Stimulated activated memory B cell treated with anti-CD40 and anti-IgM and Interleukin-4, amounts not matched to agents 10 μg/mL and 1 μg/mL and 100 μg/mL, for 72 hours (primary cell): ENCODE data around the gene CACNA1C.
"Not testable (repeated sequence)": the region's sequence is repeated elsewhere in the genome, so short reads cannot be mapped to it uniquely, and the experiment has no call there.

ENCODE experiments used
- ATAC-seq: fragments of 150-1000 bp; cut with Tn5 transposase; 2 replicates; pipeline ENCODE4 v1.10.0; 2021
- H3K27ac Mint-ChIP-seq: one replicate; pipeline ENCODE4 v1.8.0; 2022; ENCODE audit warnings: mild to moderate bottlenecking, mixed read lengths
- H3K27me3 Mint-ChIP-seq: one replicate; pipeline ENCODE4 v1.8.0; 2022; ENCODE audit warnings: mixed read lengths
- H3K36me3 Mint-ChIP-seq: one replicate; pipeline ENCODE4 v1.8.0; 2022; ENCODE audit warnings: mixed read lengths
- H3K4me1 Mint-ChIP-seq: one replicate; pipeline ENCODE4 v1.8.0; 2022; ENCODE audit warnings: mixed read lengths
- H3K4me3 Mint-ChIP-seq: one replicate; pipeline ENCODE4 v1.8.0; 2022; ENCODE audit warnings: mild to moderate bottlenecking, moderate library complexity, mixed read lengths
- H3K9me3 Mint-ChIP-seq: one replicate; pipeline ENCODE4 v1.8.0; 2022; ENCODE audit warnings: mixed read lengths

The CACNA1C gene

DNA sequence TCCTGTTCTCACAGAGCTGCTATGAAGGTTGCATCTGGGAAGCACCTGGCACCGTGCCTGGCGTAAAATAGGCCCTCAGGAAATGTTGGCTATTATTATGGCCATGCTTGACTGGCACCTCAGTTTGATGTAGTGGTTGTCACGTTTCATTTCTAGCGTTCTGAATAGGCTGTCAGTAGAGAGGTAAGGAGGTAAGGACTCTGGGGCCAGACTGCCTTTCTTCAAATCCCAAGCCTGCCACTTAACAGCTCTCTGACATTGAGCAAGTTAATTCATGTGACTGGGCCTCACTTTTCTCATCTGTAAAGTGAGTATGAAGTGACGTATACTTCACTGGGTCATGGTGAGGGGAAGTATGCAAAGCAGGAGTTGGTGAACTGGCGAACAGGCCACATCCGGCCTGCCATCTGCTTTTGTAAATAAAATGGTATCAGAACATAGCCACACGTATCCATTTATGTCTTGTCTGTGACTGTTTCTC lies 196.2 kb downstream of the CACNA1C start:
- H3K36me3 Mint-ChIP-seq, result no peaks in the 10 kb centered on the region
- H3K4me1 Mint-ChIP-seq, result peaks cover 57% of the 10 kb centered on the region
- no peaks in the 10 kb centered on the region for H3K9me3 Mint-ChIP-seq
- H3K4me3 Mint-ChIP-seq, result no peak overlapping the region
- ATAC-seq, result peak; percentile 90
- peak overlapping the region; percentile 36 for H3K27ac Mint-ChIP-seq
- H3K27me3 Mint-ChIP-seq, result no peaks in the 10 kb centered on the region

DNA sequence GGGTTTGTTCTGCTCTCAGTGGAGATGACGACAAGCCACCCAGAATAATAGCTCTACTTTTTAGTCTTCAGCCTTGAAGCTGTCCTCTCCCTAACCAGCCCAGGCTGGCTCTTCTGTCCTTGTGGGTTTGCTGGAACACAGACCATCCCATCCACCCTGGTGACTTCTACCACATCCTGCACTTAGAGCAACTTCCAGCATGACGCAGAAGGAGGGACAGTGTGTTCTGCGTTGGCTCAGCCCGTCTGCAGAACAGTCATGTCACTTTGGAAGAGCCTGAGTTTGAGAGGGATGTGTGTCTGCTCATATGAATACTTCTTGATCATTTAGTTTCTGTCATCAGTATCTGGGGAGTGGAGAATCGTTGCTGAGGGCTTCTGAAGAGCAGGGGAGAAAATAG lies 198.0 kb downstream of the CACNA1C start:
- no peak for ATAC-seq
- Mint-ChIP-seq H3K4me3 (no peak overlapping the region), H3K36me3 (no peaks in the 10 kb centered on the region), H3K4me1 (peaks cover 48% of the 10 kb centered on the region), H3K9me3 (no peaks in the 10 kb centered on the region), H3K27ac (peak overlapping the region; percentile 36), H3K27me3 (no peaks in the 10 kb centered on the region)

DNA sequence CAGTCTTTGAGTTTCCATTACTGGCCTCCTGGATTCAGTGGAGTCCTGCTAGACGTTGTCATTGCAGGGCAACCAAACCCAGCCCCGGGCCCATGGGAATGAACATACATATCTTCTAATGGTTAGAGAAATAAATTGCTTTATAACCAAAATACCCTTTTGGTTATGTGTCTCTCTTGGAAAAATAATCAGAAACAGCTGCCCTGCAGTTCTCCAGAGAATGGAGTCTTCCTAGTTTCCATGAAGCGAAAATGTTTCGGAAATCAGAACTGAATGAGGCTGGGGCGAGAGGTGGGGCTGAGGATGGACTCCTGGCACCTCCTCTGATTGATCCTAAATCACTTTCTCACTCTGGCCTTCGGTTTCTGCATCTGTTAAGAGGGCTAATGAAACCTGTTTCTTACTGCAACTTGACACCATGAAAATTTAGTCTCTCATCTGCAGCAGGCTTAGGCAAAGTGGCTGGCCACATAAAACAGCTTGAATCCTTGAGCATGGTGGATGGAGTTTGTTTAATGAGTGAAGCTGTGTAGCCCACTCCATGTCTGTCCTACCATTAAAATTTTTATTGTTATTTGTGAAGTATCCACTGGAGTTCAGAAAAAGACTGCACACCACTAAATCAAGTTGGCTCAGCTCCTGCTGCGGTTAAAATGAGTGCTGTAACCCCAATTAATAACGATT lies 198.9 kb downstream of the CACNA1C start:
- Mint-ChIP-seq H3K27me3 (no peaks in the 10 kb centered on the region), H3K4me3 (no peak overlapping the region), H3K4me1 (peaks cover 42% of the 10 kb centered on the region), H3K9me3 (no peaks in the 10 kb centered on the region), H3K36me3 (no peaks in the 10 kb centered on the region), H3K27ac (peak overlapping the region; percentile 36)
- no peak for ATAC-seq

DNA sequence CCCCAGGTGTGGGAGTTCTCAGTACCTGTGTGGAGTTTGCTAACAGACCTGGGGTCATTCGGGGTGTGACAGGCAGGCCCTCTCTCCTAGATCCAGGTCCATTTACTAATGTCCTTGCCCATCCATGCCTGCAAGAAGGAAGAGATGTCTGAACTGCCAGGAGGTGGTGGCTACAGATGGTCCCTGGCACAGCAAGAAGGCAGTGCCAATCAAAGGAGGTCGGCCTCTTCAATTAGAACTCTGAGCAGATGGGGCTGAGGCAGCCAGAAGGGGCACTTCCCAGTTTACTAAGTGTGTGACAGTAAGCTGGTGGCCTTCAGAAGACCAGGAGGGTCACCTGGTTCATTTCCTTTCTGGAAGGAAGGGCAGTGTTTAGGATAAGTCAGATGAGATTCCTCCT lies 202.5 kb downstream of the CACNA1C start:
- H3K4me3 Mint-ChIP-seq, result no peak overlapping the region
- H3K27me3 Mint-ChIP-seq, result no peaks in the 10 kb centered on the region
- no peaks in the 10 kb centered on the region for H3K9me3 Mint-ChIP-seq
- no peak overlapping the region for H3K27ac Mint-ChIP-seq
- H3K36me3 Mint-ChIP-seq, result no peaks in the 10 kb centered on the region
- H3K4me1 Mint-ChIP-seq, result peaks cover 16% of the 10 kb centered on the region
- no peak for ATAC-seq

DNA sequence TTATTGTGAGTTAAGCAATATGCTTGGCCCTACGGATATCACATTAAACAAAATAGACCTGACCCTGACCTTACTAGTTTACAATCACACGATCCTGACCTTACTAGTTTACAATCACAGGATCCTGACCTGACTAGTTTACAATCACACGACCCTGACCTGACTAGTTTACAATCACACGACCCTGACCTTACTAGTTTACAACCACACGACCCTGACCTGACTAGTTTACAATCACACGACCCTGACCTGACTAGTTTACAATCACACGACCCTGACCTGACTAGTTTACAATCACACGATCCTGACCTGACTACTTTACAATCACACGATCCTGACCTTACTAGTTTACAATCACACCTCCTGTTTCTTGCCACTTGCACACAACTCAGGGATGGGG lies 202.9 kb downstream of the CACNA1C start:
- not testable (repeated sequence) for H3K27me3 Mint-ChIP-seq, H3K9me3 Mint-ChIP-seq, ATAC-seq, H3K36me3 Mint-ChIP-seq, H3K4me3 Mint-ChIP-seq, H3K27ac Mint-ChIP-seq
- H3K4me1 Mint-ChIP-seq, result peaks cover 12% of the 10 kb centered on the region

DNA sequence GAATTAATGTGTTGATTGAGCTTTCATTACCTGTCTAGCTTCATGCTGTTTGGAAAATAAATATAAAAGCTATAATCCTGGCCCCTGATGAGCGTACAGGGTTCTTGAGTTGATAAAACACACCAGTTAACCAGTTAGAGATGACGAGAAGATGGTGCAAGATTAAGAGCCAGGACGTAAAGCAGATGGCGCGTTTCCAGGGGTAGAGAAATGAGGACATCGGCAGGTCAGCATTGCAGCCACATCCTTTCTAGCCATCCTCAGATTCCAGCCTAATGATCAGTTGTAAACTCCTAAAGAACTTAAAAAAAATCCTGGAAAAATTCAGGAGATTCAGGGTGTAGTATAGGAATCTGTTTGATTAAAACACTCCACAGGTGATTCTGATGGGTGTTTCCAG lies 203.7 kb downstream of the CACNA1C start:
- ATAC-seq, result no peak
- H3K27me3 Mint-ChIP-seq, result no peaks in the 10 kb centered on the region
- H3K36me3 Mint-ChIP-seq, result no peaks in the 10 kb centered on the region
- no peak overlapping the region for H3K4me3 Mint-ChIP-seq
- no peaks in the 10 kb centered on the region for H3K9me3 Mint-ChIP-seq
- H3K4me1 Mint-ChIP-seq, result peaks cover 7% of the 10 kb centered on the region
- no peak overlapping the region for H3K27ac Mint-ChIP-seq

DNA sequence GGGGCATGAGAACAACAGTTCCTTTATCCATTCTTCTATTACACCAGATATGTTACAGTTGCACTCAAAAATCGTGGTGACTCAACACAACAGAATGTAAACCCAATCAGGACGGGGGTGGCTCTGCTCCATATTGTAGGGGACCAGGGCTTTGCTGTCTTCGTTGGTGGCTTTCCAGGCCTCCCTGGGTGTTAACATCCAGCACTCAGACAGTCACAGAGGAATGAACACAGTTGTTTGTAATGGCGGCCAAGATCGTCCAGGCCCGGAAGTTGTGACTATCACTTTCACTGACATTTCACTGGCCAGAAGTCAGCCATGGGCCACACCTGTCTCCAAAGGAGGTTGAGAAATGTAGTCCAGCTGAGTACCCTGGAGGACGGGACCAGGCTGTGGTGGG lies 204.1 kb downstream of the CACNA1C start:
- peaks cover 7% of the 10 kb centered on the region for H3K4me1 Mint-ChIP-seq
- H3K36me3 Mint-ChIP-seq, result no peaks in the 10 kb centered on the region
- no peak overlapping the region for H3K27ac Mint-ChIP-seq
- no peaks in the 10 kb centered on the region for H3K9me3 Mint-ChIP-seq
- H3K27me3 Mint-ChIP-seq, result no peaks in the 10 kb centered on the region
- ATAC-seq, result no peak
- no peak overlapping the region for H3K4me3 Mint-ChIP-seq

DNA sequence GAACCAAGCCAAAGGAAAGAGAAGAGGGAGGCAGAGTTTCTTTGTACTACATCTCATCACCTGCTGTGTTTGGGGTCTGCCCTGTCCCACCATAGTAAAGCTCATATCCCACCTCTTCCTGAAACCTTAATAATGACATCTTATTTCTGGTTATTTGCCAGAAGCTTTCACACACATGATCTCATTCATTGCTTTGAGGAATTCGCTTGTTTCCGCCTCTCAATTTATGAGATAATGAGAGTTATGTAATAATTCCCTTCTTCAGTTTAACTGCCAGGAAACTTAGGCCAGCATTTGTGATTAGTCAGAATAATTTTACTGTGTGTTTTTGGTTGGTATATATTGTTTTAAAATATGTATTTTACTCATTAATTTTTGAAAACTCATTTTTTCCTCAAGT lies 205.2 kb downstream of the CACNA1C start:
- Mint-ChIP-seq H3K4me3 (no peak overlapping the region), H3K9me3 (no peaks in the 10 kb centered on the region), H3K27ac (no peak overlapping the region), H3K4me1 (peaks cover 7% of the 10 kb centered on the region), H3K36me3 (no peaks in the 10 kb centered on the region), H3K27me3 (no peaks in the 10 kb centered on the region)
- ATAC-seq, result no peak

DNA sequence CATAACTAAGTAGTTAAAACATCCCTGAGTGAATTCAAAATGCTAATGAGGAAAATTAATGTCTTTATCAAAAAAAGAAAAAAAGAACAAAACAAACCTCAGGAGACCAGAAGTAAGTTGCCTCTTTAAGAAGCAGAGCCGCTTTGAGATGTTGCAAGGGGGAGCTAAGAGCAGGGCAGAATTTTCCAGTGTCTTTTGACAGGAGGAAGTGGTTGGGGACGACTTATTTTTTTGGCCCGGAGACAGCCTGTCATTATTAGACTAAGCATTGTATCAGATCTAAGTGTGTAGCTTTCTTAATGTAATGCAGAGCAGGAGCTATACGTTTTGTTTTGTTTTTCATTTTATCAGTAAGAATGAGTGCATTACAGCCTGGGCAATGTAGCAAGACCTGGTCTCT lies 206.6 kb downstream of the CACNA1C start:
- no peak overlapping the region for H3K4me3 Mint-ChIP-seq
- H3K27me3 Mint-ChIP-seq, result no peaks in the 10 kb centered on the region
- peaks cover 7% of the 10 kb centered on the region for H3K4me1 Mint-ChIP-seq
- no peaks in the 10 kb centered on the region for H3K36me3 Mint-ChIP-seq
- ATAC-seq, result no peak
- peak overlapping the region; percentile 11 for H3K27ac Mint-ChIP-seq
- no peaks in the 10 kb centered on the region for H3K9me3 Mint-ChIP-seq

DNA sequence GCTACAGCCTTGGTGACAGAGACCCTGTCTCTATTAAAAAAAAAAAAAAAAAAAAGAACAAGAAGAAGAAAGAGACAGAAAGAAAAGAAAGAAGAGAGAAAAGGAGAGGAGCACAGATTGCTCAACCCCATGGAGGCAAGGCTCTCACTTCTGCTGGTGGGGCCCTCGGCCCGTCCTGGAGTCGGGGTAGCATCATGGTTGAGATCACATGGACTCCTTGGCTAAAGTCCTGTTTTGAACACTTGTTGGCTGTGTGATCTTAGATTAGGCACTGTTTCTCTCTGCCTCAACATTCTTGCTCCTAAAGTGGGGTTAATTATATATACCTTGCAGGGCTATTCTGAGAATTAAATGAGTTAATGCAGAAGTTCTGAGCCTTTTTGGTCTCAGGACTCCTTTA lies 207.7 kb downstream of the CACNA1C start:
- Mint-ChIP-seq H3K4me1 (peaks cover 7% of the 10 kb centered on the region), H3K9me3 (no peaks in the 10 kb centered on the region), H3K4me3 (no peak overlapping the region), H3K27me3 (no peaks in the 10 kb centered on the region), H3K36me3 (no peaks in the 10 kb centered on the region), H3K27ac (no peak overlapping the region)
- ATAC-seq, result no peak

DNA sequence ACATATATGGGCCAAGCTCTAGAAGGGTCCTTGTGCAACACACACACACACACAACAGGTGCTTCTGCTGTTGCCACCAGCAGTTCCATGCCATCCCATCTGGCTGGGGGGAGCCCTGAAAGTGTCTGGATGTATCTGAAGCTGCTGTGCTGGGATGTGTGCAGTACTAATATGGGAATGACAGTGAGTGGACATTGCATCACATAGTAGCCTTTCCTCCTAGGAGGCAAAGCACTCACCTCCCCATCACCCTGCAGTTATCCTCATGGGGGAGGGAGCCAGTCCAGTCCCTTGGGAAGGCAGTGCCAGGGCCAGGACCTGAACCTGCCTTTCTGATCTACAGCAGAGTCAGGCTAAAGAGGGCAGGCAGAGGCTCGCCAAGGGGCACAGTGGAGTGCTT lies 208.9 kb downstream of the CACNA1C start:
- peaks cover 7% of the 10 kb centered on the region for H3K27me3 Mint-ChIP-seq
- no peak overlapping the region for H3K27ac Mint-ChIP-seq
- no peaks in the 10 kb centered on the region for H3K9me3 Mint-ChIP-seq
- peaks cover 7% of the 10 kb centered on the region for H3K4me1 Mint-ChIP-seq
- no peak overlapping the region for H3K4me3 Mint-ChIP-seq
- ATAC-seq, result no peak
- no peaks in the 10 kb centered on the region for H3K36me3 Mint-ChIP-seq

DNA sequence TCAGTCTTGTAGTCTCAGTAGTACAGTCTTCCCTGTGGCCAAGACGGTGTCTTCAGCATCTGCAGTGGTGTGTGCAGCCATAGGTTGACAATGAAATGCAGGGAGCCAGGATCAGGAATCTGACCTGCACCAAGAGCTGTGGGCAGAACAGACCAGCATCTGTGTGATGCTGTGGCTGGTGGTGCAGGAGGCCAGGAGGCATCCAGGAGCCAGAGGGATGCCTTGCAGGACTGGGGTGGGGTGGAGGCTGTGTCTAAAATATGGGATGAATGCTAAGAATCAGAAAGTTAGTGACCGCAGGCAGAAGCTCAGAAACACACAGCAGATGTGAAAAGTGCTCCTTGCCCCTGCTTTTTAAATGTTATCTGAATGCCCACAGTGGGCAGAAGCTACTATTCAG lies 209.7 kb downstream of the CACNA1C start:
- Mint-ChIP-seq H3K27me3 (peaks cover 7% of the 10 kb centered on the region), H3K27ac (no peak overlapping the region), H3K4me1 (peaks cover 7% of the 10 kb centered on the region), H3K9me3 (no peaks in the 10 kb centered on the region), H3K36me3 (no peaks in the 10 kb centered on the region), H3K4me3 (no peak overlapping the region)
- ATAC-seq, result no peak

DNA sequence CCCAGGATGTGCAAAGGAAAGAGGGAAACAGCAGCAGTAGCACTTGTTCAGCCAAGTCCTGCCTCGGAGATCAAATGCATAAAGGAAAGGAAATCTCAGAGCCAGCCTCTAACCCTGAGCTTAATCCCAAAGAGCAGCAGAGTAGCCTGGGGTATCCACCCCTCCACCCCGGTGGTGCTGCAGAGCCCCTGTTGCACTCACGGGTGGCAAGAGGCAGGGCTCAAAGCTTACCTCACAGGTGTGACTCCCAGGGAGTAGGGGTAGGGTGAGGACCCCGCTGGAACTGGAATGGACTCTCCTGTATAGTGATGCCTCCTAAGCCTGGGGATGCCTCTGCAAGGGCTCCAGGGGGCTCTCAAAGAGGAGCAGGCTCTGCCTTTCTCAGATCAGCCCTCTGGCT lies 211.1 kb downstream of the CACNA1C start:
- no peak overlapping the region for H3K4me3 Mint-ChIP-seq
- H3K27me3 Mint-ChIP-seq, result peaks cover 7% of the 10 kb centered on the region
- H3K36me3 Mint-ChIP-seq, result no peaks in the 10 kb centered on the region
- peak; percentile 29 for ATAC-seq
- H3K27ac Mint-ChIP-seq, result no peak overlapping the region
- peaks cover 7% of the 10 kb centered on the region for H3K4me1 Mint-ChIP-seq
- H3K9me3 Mint-ChIP-seq, result no peaks in the 10 kb centered on the region

DNA sequence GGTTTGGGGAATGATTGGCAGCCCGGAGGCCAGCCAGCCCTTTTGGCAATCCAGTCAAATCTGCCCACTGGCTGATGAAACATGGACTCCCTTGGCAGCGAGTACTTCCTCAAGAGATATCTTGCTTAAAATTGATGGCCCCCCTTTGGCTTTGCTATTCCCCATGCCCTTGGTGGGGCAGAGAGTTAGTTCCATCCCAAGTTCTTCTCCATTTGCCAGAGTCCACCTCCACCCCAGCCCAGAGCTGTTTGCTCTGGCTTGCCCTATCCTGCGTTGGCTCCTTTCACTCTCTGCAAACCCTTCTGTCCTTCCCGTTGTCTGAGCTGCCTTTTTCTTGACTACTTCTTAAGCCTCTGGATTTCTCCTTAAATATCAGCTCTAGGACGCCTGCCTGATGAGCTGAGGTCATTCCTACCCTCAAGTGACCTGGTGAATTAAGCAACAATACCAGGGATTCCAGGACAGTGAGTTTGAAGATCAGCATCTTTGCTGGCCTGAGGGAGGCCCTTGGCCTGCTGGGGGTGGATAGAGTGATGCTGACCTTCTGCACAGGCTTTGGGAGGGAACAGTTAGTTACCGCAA lies 212.0 kb downstream of the CACNA1C start:
- no peak for ATAC-seq
- Mint-ChIP-seq H3K36me3 (no peaks in the 10 kb centered on the region), H3K4me3 (no peak overlapping the region), H3K4me1 (no peaks in the 10 kb centered on the region), H3K27ac (no peak overlapping the region), H3K27me3 (peaks cover 7% of the 10 kb centered on the region), H3K9me3 (no peaks in the 10 kb centered on the region)

DNA sequence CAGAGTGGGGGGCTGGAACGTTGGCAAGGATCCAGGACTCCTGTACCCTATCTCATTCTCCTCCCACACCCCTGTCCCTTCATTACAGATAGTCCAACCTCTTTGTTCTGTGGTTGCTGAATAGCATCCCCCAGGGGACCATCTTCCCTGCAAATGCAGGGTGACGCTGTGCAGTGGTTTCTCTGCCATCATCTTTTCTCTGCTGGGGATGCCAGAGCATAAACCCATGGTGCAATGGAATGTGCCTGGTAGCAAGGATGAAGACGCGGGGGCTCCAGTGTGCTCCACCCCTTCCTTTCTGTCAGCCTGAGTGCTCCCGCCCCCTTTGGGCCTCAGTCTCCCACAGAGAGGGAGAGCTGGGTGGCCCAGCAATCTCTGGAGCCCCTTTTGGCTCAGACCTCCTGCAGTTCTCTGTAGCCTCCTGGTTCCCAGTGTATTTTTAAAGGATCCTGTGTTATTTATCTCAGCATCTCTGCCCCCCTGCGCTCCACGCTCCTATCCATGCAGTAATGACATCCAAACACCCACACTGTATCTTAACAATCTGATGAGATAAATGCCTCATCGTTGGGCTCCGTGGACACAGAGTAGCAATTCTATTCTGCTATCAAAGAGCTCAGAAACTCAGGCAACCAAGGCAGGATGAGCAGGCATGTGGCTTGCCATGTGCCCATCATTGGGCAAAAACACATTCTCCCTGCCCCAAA lies 212.8 kb downstream of the CACNA1C start:
- Mint-ChIP-seq H3K27ac (no peak overlapping the region), H3K36me3 (no peaks in the 10 kb centered on the region), H3K27me3 (peaks cover 7% of the 10 kb centered on the region), H3K9me3 (no peaks in the 10 kb centered on the region), H3K4me1 (no peaks in the 10 kb centered on the region), H3K4me3 (no peak overlapping the region)
- ATAC-seq, result no peak
